ENCODE results near the gene MAT2B.

Gene MAT2B

GRCh38 chr5:163551156-163551555 is 45.7 kb downstream of the MAT2B start:
- no peak for DNase-seq

DNA sequence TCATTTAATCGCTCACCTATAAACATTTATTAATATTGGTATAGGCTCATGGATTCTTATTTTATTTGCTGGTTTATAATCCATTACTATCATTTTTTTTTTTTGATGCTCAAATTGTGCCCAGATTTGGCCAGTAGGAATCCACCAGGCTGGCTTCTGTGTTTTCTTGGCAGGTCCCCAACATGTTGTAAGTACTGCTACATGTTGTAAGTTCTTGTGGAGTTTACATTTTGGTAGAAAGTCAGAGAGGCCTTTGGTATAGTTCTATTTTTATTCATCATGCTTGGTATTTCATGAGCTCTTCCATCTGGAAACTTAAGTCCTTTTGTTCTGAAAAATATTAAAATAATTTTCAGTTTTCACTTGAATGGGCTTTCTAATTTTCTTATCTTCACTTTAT is 47.1 kb downstream of the MAT2B start:
- no peak for DNase-seq

- DNase-seq: no peak
Measured at GRCh38 chr5:163561339-163561738, 55.9 kb downstream of the MAT2B start.

DNA sequence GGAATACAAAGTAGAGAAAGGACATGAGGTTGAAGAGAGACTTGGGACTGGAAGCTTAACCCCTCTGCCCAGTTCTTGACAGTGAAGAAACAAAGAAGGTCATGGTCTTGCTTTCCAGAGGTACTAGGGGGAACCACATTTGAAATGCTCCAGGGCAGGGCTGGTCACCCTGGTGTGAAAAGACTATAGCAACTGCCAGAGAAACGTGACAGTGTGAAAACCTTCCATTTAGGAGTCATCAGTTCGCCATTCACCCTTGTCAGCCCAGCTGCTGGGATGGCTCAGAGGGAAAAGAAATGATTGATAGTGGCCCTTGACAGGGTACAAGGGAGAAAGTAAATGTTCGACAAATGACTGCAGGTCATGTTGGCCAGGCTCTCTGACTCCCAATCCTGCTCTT is 56.7 kb downstream of the MAT2B start:
- DNase-seq: no peak

GRCh38 chr5:163563112-163563511 is 57.7 kb downstream of the MAT2B start:
- no peak for DNase-seq

DNA sequence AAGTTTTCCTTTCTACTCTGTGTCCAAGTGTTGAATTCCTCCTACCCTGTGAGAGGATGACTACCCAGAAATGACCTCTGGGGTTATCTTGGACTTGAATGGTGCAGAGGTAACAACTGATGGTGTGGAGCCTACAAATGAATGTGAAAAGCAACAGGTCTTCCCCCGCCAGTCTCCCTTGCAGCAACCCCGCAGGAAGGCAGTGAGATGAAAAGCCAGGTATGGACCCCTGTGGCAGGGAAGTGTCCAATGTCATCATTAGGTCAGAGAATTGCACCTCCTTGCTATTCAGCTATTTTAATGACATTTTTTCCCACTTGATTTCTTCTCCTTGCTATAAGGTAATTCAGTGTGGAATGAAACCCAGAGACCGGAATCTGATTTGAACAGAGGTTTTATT is 58.5 kb downstream of the MAT2B start:
- DNase-seq: no peak

- peak in 50 of 58 donors; percentile 2 to 75 (median 32) for DNase-seq
Measured at GRCh38 chr5:163564321-163564938, 59.0 kb downstream of the MAT2B start.

GRCh38 chr5:163565492-163565891 is 60.1 kb downstream of the MAT2B start:
- no peak for DNase-seq

- peak in 30 of 58 donors; percentile 3 to 65 (median 22) for DNase-seq
Measured at GRCh38 chr5:163565931-163566608, 60.7 kb downstream of the MAT2B start.

GRCh38 chr5:163566678-163567077 is 61.3 kb downstream of the MAT2B start:
- DNase-seq: no peak

DNA sequence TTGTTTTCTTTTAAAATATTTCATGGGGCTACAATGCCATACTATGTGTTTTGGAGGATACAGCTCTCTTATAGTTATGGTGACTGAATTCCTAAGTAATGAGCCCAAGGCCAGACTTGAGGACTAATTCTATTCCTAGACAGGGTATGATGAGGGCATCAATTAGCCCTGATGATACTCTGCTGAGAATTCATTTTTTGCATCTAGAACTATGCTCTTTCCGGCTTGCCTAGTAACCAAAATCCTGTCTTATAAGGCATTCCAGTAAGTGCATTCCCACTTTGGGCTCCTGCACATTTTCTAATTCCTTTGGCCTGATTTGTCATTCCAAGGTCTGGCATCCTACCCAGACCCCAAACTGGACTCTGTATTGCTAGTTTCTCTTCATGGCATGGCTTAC is 62.4 kb downstream of the MAT2B start:
- no peak for DNase-seq
